GM12873 (cell line): ENCODE measurements around the gene PTPRG.

Experiments used
- TF ChIP-seq, protein P1 (sequence below): IDR thresholded peaks from 2 replicates; pipeline ENCODE4 v1.5.1; 2012; ENCODE audit warnings: low read depth, mild to moderate bottlenecking, moderate library complexity, low read length, control low read depth; ENCODE audit not compliant: insufficient read depth; ENCODE audit errors: missing control alignments

The PTPRG gene

DNA sequence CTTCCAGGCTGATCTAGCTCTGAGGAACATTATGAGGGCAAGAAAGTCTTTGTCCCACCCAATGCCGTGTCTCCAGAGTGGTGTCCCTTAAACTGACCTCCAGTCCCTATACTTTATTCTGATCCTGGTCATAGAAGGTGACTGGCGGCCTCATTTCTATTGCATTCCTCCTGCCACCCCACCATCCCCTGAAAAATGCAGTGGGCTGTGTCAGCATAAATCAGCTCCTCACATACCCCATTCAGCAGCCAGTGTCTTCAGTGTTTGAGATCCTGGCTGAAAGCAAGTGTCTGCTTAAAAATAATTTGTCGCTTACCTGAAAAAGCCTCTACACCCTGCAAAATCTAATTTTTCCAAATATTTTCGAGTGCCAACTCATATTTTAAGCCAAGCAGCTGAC is 465.9 kb downstream of the PTPRG start:
- TF ChIP-seq, protein P1, sequence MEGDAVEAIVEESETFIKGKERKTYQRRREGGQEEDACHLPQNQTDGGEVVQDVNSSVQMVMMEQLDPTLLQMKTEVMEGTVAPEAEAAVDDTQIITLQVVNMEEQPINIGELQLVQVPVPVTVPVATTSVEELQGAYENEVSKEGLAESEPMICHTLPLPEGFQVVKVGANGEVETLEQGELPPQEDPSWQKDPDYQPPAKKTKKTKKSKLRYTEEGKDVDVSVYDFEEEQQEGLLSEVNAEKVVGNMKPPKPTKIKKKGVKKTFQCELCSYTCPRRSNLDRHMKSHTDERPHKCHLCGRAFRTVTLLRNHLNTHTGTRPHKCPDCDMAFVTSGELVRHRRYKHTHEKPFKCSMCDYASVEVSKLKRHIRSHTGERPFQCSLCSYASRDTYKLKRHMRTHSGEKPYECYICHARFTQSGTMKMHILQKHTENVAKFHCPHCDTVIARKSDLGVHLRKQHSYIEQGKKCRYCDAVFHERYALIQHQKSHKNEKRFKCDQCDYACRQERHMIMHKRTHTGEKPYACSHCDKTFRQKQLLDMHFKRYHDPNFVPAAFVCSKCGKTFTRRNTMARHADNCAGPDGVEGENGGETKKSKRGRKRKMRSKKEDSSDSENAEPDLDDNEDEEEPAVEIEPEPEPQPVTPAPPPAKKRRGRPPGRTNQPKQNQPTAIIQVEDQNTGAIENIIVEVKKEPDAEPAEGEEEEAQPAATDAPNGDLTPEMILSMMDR = no peak

DNA sequence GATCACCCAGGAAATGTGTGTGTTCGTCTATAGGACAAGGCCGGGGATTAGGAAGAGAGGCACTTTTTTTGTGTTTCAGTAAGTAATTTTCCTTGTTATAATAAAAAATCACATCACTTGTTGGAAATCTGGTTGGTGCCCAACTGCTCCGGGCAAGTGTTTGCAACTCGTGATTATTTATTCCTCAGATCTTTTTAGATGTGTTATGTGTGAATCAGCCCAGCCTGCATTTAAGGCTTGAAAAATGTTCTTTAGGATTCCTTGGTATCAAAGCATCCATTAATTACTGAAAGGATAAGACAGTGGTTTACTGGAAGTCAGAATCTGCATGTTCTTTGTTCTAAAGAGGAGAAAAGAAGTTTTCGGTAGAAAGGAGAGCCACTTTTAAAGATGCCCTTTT is 466.4 kb downstream of the PTPRG start:
- TF ChIP-seq, protein P1 = no peak

DNA sequence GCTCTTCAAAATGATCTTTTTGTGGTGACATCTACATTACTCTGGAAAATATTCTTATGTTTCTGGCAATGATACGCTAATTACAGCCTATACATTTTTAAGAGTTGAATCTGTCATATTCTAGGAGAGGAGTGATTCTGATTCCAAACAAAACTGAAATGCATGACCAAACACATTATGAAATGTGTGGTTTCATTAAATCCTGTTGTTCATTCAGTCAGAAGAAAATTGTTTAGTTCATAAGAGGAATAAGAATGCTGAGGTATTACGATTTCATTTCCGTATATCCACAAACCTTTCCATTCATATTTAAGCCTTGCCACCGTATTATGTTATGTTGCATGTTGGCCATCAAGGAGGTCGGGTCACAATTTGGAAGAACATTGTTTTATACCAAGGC is 466.9 kb downstream of the PTPRG start:
- TF ChIP-seq, protein P1 = no peak

DNA sequence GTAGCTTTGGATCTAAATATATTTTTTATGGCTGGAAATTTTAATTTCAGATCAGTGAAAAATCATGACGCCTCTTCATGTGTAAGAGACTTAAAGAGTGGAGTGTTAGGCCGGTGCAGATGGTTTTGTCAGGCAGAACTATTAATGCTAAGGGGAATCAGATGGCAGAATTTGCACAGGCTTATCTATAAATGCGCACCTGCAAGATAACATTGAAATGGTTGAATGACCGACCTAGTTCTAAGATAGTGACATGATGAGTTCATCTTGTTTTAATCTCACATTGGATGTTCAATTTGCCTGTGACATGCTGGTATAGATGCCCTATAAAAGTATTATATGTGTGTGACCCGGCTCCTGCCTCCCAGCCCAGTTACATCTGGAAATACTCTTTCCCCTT is 471.4 kb downstream of the PTPRG start:
- TF ChIP-seq, protein P1 = no peak

DNA sequence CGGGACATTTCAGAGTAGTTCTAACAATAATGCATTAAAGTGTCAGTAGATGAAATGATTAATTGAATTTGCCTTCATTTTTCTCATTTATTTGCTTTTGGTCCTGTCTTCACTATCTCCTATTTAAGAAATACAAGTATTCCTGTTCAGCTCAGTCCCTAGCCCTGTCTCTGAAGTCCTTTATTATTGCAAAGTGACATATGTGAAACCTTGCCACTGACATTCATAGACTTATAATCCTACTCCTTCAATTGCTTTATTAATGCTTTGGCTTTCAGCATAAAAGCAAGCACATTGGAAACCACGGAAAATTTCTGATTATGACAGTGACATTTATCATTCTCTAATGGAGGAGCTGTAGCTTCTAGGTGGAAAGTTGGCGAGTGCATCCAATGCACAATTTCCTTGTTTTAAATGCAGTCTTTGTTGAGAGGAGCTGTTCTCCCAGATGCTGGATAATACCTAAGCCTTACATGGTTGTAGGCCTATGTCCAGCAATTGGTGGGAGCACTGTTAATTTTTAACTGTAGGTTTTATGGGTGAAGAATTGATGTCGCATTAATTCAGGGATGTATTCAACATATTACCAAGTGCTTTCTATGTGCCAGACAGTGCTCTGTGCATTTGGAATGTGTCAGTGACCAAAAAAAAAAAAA is 474.2 kb downstream of the PTPRG start:
- TF ChIP-seq, protein P1 = no peak

DNA sequence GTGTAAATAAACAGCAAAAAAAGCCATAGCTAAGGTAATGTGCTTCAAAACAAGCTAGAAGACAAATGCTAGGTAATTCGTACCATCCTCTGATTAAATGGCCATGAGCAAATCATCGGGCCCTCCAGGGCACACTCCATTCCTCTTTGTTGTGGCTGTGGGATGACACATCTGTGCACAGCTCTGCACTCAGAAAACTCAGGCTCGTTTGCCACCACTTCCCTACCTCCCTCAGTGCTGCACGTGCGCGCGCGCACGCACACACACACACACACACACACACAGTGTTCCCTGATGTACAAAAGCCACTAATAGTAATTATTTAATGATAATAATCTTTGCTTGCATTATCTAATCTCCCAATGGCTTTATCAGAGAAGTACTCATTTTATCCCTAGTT is 475.4 kb downstream of the PTPRG start:
- TF ChIP-seq, protein P1 = no peak

DNA sequence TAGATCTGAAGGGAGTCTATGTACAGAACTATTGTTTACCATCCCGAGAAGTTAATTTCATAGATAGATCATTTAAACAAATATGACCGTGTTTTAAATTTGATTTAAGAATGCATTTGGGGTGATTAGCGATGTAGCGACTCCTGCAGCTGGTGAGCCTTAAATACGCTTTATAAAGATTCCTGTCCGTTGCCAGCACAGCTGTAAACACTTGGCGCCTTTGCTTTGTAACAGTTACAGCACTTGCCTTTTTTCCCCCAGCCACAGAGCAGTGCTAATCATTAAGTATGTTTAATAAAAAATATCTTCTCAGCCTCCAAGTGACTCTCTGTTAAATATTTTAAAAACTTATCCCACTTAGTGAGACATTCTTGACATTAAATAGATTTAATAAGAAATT is 478.2 kb downstream of the PTPRG start:
- TF ChIP-seq, protein P1 = no peak
